GM21447 (cell line): Measurements from ENCODE around the gene NOX5.

Experiments
- ATAC-seq: cut with Tn5 transposase; IDR thresholded peaks from one replicate; pipeline ENCODE4 v1.9.1; 2021; ENCODE audit not compliant: unreplicated experiment

NOX5 gene

GRCh38 chr15:68990992-68991500, 23.4 kb upstream of the NOX5 start:
- no peak for ATAC-seq

- no peak for ATAC-seq
These were observed 22.8 kb upstream of the NOX5 start for GRCh38 chr15:68991723-68992122.

DNA sequence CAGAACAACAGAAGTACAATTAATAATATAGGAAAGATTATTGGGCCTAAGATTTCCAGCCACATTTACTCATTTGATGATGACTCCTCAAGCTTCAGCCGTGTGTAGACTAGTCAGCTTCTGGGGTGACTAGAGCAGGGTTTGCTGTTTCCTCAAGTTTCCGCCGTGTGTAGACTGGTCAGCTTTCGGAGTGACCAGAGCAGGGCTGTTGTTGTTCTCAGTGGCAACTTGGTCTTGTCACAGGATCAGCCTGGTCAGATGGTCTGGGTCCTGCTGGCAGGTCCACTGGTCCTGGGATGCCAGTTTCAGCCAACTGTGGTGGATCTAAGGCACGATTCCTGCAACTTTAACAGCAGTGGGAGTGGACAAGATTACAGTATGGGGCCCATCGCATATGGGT, 21.8 kb upstream of the NOX5 start:
- no peak for ATAC-seq

GRCh38 chr15:68993276-68993675, 21.2 kb upstream of the NOX5 start:
- no peak for ATAC-seq

- no peak for ATAC-seq
These were observed 20.3 kb upstream of the NOX5 start for GRCh38 chr15:68994149-68994548.

DNA sequence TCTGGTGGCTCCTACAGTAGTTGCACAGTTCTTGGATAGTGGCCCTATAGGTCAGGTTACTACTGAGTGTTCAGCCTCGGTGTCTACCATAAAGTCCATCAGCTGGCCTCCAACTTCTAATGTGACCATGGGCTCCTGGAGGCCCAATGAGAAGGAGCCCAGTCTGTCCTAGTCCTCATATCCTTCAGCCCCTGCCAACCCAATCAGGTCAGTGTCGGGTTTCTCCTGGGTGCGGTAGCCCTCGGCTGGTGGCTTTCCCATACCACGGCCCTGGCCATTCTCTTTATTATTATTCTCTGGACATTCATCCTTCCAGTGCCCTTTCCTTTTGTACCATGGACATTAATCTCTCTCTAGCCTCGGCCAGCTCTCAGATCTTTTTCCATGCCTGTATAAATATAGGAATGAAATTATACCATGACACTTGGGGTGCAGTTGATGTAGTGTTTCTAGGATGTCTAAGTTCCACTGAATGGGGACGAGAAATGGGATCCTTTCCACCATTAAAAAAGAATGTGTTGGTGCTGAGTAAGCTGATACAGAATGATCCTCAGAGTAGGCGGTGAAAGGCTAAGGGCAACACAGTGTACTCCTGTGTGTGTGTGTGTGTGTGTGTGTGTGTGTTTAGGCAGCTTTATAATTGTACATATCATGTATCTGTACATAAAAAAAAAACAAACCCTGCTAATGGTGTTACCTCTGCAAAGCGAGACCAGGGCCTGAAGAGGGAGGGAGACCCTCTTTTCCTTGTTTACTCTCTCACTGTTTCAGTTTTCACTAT, 19.3 kb upstream of the NOX5 start:
- ATAC-seq = no peak

- no peak for ATAC-seq
These were observed 17.4 kb upstream of the NOX5 start for GRCh38 chr15:68997050-68997449.

- no peak for ATAC-seq
These were observed 16.3 kb upstream of the NOX5 start for GRCh38 chr15:68997930-68998777.

DNA sequence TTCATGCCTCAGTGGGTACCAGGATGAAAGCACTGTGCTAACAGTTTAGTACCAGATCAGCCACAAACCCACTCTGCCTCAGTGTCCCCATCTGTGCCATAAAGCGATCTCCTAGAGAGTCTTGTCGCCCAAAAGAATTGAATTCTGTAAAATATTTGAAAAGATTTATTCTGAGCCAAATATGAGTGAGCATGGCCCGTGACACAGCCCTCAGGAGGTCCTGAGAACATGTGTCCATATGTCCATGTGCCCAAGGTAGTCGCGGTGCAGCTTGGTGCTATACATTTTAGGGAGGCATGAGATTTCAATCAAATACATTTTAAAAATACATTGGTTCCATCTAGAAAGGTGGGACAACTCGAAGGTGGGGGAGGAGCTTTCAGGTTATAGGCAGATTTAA, 15.4 kb upstream of the NOX5 start:
- no peak for ATAC-seq

DNA sequence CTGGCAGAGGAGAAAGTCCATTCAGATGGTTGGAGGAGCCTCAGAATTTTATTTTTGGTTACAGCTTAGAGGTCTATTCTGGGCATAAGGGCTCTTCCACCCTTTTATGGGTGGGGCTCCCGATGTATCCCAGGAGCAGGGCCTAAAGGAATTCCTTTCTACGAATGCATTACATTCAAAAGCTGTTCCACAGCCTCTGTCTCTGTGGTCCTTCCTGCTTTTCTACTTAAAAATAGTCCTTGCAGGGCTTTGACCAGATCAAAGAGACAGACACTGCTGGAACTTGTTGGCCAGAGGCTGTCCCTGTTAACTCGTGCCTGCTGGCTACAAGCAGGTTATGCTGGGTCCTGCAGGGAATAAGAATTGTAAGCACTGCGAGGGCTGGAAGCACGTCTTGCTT, 14.4 kb upstream of the NOX5 start:
- ATAC-seq = no peak

DNA sequence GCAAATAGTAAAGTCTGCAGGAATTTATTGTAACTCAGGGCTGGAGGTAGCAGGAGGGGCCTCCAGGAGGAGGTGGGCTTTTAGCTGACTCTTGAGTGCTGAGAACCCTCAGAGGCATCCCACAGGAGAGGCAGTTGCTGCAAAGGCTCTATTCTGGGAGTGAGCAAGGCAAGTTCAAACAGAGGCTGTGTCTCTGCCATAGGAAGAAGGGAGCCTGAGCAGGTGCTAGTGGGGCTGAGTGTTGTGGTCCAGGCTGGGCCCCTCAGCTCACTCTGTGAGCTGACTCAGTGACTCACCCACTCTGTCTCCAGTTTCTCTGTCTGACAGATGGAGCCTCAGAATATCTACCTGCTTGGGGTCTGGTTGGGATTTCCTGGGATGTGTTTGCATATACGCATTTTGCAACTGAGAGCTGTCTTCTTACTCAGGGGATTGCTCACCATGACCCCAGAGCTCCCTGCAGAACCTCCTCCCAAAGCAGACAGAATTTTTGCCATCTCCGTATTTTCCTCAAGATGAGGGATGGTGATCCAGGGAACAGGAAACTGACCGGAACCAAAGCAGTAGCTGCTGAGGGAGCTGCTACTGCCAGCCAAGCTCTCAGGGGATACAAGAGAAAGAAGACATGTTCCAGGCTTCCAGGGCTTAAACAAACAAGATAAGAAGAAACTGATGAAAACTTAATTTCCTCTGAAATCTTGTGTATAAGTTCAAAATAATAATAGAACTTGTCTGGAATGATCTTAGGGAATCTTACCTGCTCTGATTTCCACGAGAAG, 13.6 kb upstream of the NOX5 start:
- ATAC-seq = no peak

DNA sequence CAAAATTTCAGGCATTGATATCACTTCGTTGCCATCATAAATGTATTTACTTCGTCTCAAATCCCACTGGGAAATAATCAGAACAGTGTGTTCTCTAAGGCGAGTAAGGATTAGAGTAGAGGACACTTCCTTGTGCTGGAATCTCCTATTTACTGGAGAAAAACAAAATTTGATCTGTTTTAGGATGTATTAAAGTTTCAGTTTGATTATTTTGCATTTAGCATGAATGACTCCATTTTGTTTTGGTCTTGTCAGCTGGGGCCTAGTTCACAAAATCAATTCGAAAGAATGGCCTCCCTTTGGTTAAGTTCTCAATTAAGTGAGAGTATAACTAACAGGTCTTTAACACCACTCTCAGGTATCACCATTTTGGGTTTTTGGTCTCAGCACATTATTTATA, 11.7 kb upstream of the NOX5 start:
- no peak for ATAC-seq

GRCh38 chr15:69004011-69004410, 10.5 kb upstream of the NOX5 start:
- ATAC-seq = no peak

GRCh38 chr15:69008056-69008455, 6.4 kb upstream of the NOX5 start:
- no peak for ATAC-seq

GRCh38 chr15:69009341-69009740, 5.2 kb upstream of the NOX5 start:
- no peak for ATAC-seq

GRCh38 chr15:69011641-69012040, 2.9 kb upstream of the NOX5 start:
- no peak for ATAC-seq

- ATAC-seq = no peak
These were observed 1.6 kb upstream of the NOX5 start for GRCh38 chr15:69012761-69013364.

DNA sequence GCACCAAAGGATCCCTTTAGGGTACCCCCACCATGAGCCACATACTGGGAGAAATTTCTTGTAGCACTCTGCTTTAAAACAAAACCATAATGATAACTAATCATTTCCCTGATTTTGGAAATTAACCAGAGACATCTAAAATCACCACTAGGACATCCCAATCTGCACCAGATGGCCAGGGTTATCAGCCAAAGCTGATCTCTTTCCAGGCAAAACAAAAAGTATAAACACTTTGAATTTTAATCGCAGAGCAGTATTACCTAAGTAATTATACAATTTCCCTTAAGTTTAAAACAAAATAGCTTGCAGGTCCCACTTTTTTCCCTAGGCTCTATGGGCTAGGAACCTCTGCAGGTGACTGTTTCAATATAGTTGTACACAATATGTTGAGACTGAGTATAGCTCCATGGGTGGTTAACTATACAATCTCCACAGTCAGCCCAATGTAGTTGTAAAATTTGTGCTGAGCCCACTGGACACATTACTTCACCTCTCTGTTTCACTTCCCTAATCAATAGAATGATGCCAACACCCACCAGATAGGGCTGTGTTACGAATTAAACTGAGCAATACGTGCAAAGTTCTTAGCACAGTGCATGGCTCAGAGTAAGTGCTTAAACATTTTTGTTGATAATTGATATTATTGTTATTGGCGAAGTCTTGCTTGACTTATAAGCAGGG, 629 bp upstream of the NOX5 start:
- no peak for ATAC-seq

- ATAC-seq = no peak
These were observed 1.1 kb downstream of the NOX5 start for GRCh38 chr15:69015591-69015990.

DNA sequence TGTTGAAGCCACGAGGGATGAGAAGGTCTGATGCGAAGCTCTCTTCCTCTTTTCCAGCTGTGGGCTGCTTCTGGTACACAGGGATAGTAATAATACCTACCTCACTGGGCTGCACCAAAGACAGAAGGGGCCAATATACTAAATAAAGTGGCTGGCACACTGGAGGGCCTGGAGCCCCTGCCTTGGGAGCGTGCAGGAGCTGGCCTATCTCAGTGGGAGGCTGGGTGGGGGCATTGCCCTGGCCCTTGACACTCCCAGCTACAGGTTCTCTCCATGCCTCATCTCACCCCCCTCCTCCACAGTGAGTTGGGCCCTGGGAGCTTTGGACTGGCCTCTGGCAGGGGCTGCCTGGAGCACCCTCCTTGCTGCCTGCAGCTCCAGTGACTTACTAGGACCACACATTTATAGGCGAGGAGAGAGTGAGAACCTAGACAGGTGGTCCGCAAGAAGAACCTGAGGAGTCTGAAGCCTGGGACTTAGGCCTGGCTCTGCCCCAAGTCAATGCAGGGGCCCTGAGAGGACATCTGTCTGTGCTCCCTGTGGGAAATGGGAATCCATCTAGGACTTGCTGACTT, 1.6 kb downstream of the NOX5 start:
- ATAC-seq = no peak
